ENCODE data around the gene GPC6.

Gene GPC6

GRCh38 chr13:93872786-93873347 lies 646.3 kb downstream of the GPC6 start:
- DNase-seq, result no peak

DNA sequence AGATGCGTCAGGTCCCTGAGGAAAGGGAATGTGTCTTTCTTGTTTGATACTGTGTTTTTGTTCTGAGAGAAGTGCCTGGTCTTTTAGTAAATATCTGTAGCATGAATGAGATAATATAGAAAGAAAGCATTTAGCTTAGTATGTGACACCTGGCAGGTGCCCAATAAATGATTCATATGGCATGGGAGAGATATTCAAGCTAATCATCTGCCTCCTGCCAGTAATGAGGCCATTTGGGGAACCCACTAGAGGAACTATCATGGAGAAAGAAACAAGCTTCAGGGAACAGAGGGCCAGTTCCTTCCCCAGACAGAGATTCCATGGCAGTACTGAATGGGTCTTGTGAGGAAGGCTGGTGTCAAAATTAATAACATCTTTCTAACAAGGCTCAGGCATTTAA lies 648.9 kb downstream of the GPC6 start:
- DNase-seq, result no peak

DNA sequence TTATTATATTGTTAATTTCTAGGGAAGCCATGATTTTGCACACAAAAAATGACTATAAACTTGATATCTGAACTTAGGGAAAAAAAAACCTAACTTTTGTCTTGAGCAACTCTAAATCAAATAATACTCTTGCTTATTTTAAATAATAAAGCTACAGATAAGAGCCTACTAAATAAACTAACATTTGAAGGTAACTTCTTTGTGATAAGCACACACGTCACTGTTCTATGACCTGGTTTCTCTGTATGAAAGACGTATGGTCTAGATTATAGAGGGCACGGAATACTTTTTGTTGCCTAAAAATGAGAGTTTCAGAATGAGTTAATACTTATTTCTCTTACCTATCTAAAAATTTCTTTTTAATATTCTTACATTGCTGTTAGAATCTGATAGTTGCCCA lies 649.6 kb downstream of the GPC6 start:
- no peak for DNase-seq

GRCh38 chr13:93878675-93879074 lies 652.1 kb downstream of the GPC6 start:
- DNase-seq, result no peak

- DNase-seq, result no peak
Measured at GRCh38 chr13:93881411-93881810, 654.8 kb downstream of the GPC6 start.

DNA sequence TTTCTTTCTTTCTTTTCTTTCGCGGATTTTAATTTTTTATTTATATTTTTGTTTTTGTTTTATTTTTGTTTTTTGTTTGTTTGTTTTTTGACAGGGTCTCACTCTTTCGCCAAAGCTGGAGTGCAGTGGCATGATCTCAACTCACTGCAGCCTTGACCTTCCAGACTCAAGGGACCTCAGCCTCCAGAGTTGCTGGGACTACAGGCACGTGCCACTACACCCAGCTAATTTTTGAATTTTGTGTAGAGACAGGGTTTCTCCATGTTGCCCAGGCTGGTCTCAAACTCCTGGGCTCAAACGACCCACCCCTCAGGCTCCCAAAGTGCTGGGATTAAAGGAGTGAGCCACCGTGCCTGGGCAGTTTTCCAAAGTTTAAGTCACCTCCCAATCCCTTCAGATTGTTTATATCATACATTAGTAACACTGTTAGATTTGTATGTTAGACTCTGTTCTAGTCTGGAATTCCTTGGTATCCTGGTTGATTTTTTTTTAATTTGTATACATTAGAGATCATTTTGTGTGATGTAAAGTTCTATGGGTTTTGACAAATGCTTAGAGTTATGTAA lies 655.6 kb downstream of the GPC6 start:
- DNase-seq, result no peak

DNA sequence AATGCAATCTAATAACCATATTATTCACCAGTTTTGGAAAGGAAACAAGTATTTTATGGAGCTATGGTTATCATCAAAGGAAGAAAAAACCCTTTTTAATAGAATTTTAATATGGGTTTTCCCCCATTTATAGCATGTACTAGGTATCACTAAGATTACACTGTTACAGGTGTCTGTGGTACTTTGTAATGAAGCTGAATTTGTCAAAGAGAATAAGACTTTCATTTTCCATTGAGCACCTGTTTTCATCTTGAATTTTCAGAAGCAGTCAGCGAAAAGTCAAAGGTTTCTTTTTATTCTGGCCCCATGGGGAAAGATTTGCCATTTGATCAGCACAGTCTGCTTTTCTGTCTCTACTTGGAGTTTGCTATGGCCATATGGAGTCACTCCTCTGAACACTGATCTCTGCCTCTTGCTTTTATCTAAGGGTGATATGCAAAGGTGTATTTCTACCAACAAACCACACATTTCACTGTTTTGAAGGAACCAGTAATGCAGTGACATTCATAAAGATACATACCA lies 662.9 kb downstream of the GPC6 start:
- DNase-seq, result no peak

DNA sequence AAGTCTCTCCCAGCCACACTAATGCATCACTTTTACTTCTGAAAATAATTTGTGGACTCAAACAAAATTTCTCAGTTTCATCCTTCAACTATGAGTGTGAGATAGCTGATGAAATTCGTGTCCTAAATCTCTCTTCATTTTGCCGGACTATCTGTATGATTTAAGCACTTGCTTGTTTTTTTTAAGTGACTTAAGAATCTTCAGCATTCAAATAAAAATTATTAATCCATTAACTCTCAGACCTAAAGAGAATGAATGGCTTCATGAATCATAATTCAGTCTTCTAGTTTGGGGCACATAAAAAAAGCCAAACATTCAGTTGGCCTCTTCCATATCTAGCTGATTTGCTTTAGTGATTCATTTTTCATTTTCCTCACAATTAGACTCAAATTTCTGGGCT lies 673.4 kb downstream of the GPC6 start:
- no peak for DNase-seq

DNA sequence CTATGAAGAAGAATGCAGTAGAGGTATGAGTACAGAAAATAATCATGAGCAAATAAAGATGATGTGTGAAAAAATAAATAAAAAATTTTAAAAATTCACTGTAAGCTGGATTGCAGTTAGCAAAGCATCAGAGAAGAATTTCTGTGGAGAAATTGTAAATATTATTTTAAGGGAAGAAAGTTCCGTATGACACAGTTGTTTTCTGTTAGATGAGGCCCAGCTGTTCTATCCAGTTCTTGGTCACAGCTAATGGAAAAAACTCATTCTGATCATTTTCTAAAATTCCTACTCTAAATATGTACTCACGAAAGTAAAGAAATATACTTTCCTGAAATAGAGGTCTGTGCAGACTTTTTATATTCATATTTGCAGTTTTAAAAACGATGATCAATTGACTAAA lies 674.1 kb downstream of the GPC6 start:
- no peak for DNase-seq

- no peak for DNase-seq
Measured at GRCh38 chr13:93903909-93904308, 677.3 kb downstream of the GPC6 start.

DNA sequence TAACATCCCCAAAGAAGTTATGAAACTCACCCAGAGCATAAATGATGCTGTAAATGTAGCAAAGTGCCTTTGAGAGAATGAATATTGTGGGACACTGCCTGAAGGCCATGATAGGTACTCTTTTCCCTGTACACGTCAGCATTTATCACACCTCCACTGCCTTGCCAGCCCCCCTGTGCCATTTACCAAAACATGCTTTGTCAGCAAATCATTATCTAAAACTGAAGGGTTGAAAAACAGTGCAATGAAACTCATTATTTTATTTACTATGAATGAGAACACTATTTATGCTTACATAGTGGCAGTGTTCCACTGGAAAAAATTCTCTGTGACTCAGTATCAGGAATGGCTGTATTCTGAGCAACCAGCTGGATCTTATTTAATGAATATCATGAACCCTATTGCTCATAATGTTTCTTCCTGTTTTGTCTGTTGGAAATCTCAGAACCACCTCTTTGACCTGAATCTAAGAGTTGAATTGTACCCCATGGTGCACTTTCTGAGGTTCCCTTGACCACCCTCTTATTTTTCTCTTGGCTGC lies 688.7 kb downstream of the GPC6 start:
- no peak for DNase-seq

GRCh38 chr13:93922063-93922855 lies 695.7 kb downstream of the GPC6 start:
- no peak for DNase-seq

GRCh38 chr13:93925990-93926389 lies 699.4 kb downstream of the GPC6 start:
- DNase-seq, result no peak

DNA sequence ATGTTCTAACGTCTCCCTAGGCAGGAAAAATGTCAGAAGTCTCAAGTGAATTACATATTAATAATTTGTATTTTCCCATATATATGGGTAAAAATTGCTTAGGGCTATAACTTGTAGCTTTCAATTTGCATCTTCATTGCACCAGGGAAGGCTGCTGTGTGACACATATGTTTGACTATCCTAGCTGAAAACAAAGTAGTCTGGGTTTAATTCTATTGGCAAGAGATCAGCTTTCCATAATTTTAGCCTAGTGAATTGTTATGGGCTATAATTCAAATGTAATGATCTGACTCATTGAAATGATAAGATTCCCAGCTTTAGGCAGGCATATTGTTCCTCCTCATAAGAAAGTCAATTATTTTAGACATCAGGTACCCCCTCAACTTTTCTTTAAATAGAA lies 699.8 kb downstream of the GPC6 start:
- no peak for DNase-seq

DNA sequence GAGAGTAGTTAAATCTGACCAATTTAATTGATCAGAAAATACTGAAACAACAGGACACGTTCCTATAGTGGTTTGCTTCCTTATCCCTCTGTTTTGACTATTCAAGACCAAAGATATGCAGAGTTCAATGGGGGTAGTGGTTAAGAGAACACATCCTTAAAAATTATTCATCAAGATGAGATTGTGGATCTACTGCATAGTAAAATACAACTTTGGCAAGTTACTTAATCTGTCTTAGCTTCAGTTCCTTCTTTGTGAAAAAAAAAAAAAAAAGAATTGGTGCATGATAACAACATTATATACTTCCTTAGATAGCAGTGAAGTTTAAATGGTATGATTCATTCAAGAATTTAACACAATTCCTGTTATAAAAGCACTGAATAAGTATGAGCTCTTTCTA lies 700.8 kb downstream of the GPC6 start:
- DNase-seq, result no peak

DNA sequence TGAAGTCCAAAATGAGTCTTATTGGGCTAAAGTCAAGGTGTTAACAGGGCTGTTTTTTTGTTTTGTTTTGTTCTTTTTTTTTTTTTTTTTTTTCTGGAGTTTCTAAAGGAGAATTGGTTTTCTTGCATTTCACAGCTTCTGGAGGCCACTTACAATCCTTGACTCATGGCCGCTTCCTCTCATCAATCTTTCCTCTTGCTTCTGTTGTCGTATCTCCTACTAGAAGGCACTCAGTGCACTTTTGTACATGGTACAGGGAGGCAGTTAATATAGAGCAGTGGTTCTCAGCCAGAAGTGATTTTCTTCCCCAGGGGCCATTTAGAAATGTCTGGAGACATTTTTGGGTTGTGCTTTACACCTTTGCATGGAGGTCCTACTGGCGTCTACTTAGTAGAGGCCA lies 706.3 kb downstream of the GPC6 start:
- no peak for DNase-seq

DNA sequence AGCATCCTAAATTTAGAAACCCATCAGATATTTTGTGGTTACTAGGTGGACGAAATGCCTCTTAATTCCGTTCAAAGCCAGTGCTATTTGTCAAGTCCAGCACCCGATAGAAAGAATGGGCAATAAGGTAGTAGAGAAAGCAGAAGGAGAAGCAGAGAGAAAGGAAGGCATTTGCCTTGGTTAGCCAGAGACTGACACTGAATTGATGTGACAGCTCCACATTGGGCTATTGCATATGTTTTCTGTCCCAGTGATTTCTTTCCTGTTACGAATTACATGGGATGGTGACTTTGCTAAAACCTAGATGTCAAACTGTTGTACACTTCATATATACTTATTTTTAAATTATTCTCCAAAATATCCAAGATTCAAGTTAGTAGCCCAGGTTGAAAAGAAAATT lies 710.3 kb downstream of the GPC6 start:
- DNase-seq, result no peak

DNA sequence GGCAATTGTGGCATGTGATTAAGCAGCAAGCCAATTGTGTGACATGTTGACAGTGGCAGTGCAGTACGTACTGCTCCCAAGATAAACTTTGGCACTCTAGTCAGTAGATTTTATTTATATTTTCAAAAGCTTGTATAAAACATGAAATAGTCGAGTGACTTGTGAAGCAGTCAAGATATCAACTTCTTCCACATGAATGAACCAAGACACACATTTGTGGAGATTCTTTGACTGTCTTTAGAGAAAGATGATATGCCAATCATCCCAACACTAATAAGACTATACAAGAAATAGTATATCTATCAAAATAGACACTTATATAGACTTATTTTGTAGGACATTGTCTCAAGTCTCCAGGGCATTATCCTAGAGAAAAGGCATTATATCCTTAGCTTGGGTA lies 714.8 kb downstream of the GPC6 start:
- DNase-seq, result no peak

- DNase-seq, result no peak
Measured at GRCh38 chr13:93942016-93942415, 715.4 kb downstream of the GPC6 start.

- no peak for DNase-seq
Measured at GRCh38 chr13:93945621-93946020, 719.0 kb downstream of the GPC6 start.

GRCh38 chr13:93946994-93947393 lies 720.4 kb downstream of the GPC6 start:
- DNase-seq, result no peak

DNA sequence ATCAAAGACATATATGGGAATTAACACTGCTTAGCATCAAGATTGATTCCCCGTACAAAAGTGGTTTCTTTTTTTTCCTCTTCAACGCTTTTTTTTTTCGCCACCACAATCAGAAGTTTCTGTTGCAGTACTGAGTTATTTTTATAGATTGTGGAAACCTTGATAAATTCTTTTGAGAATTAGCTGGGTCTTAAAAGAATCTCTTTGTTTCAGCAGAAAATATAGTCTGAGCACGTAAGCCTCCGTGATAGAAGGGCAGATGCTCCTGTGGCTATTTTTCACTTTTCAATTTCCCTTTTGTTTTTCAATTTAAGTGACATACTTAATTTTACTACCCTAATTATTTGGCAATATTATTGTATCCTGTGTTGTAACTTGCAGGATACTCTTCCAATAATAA lies 721.0 kb downstream of the GPC6 start:
- DNase-seq, result no peak

DNA sequence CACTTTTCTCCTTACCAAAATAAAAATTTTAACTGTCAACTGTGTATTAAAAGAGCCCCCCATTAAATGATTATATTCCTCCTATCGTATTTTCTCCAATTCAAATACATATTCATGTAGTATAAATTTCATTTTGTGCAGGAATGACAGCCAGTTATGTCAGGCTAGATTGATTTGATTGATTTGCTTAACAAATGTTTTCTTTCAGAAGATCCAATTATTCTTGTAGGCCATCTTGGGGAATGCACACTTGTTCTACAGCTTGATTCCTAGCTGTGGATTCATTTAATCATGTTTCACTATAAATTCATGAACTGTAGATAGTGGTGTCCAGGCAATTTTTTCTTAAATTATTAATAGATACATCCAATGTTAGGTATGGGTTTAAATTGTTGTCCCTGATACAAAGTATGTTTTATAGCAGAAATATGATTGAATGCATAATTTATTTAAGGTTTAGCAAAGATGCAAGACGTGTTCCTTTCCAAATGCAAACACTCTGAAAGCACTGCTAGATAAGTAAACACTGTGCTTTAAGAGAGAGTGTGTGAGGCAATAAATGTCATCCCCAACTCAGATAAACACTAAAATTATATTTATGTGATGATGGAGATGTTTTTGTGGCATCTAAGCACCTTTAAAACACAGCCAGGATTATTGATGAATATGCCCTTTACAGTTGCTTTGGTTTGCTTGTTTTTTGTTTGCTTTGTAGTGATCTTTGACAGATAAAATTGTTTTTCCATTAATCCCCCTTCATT lies 721.7 kb downstream of the GPC6 start:
- DNase-seq, result no peak

Measured in CD4-positive, alpha-beta T cell treated with Interferon gamma for 1 hour (primary cell).